IPS-NIHi7 (cell line): Measurements from ENCODE around the gene ADGRD1.
"Not testable (repeated sequence)": the region's sequence is repeated elsewhere in the genome, so short reads cannot be mapped to it uniquely, and the experiment has no call there.

Experiments
- DNase-seq: peaks from one replicate; pipeline ENCODE4 v3.0.0; 2012; ENCODE audit warnings: mixed read lengths; ENCODE audit errors: extremely low spot score

Gene ADGRD1

GRCh38 chr12:130984183-130985058 is 30.7 kb downstream of the ADGRD1 start:
- no peak for DNase-seq

- no peak for DNase-seq
These were observed 33.6 kb downstream of the ADGRD1 start for GRCh38 chr12:130987151-130987931.

- no peak for DNase-seq
These were observed 34.6 kb downstream of the ADGRD1 start for GRCh38 chr12:130988261-130988660.

GRCh38 chr12:130988751-130989150 is 35.0 kb downstream of the ADGRD1 start:
- no peak for DNase-seq

- DNase-seq = no peak
These were observed 35.7 kb downstream of the ADGRD1 start for GRCh38 chr12:130989391-130989790.

GRCh38 chr12:130990034-130990433 is 36.3 kb downstream of the ADGRD1 start:
- no peak for DNase-seq

GRCh38 chr12:130992448-130992847 is 38.7 kb downstream of the ADGRD1 start:
- DNase-seq = no peak

GRCh38 chr12:130992979-130993538 is 39.4 kb downstream of the ADGRD1 start:
- DNase-seq = no peak

- DNase-seq = no peak
These were observed 40.3 kb downstream of the ADGRD1 start for GRCh38 chr12:130993759-130994670.

- DNase-seq = no peak
These were observed 41.2 kb downstream of the ADGRD1 start for GRCh38 chr12:130994821-130995375.

- DNase-seq = not testable (repeated sequence)
These were observed 41.8 kb downstream of the ADGRD1 start for GRCh38 chr12:130995386-130995969.

GRCh38 chr12:130998136-130998535 is 44.4 kb downstream of the ADGRD1 start:
- DNase-seq = no peak

- DNase-seq = no peak
These were observed 46.3 kb downstream of the ADGRD1 start for GRCh38 chr12:131000000-131000486.

- no peak for DNase-seq
These were observed 47.8 kb downstream of the ADGRD1 start for GRCh38 chr12:131001493-131001892.

- DNase-seq = no peak
These were observed 48.5 kb downstream of the ADGRD1 start for GRCh38 chr12:131002216-131002631.

- DNase-seq = no peak
These were observed 49.5 kb downstream of the ADGRD1 start for GRCh38 chr12:131003036-131003715.

GRCh38 chr12:131003716-131004045 is 50.0 kb downstream of the ADGRD1 start:
- no peak for DNase-seq

GRCh38 chr12:131004166-131004565 is 50.5 kb downstream of the ADGRD1 start:
- no peak for DNase-seq

GRCh38 chr12:131005161-131006035 is 51.7 kb downstream of the ADGRD1 start:
- no peak for DNase-seq
